Suprapubic skin (tissue), 4 donors: ENCODE data around the gene HEPACAM2. TPM values are rescaled to one million over a fixed set of nuclear protein-coding genes. Genes with fewer than 3 reads are reported as not detected.

Experiments used
- DNase-seq, 2 donors: peaks; one replicate each; pipeline ENCODE4 v3.0.0-alpha.2; 2019; ENCODE audit warnings: low spot score in 2 of 2
- H3K27ac ChIP-seq: fragments of 200-600 bp; sonication (generic); one replicate; pipeline ENCODE4 v1.5.1; 2019
- H3K27me3 ChIP-seq: fragments of 200-600 bp; sonication (generic); one replicate; pipeline ENCODE4 v1.5.1; 2019
- H3K36me3 ChIP-seq: fragments of 200-600 bp; sonication (generic); one replicate; pipeline ENCODE4 v1.5.1; 2019
- H3K4me1 ChIP-seq: fragments of 200-600 bp; sonication (generic); one replicate; pipeline ENCODE4 v1.5.1; 2019
- H3K4me3 ChIP-seq: fragments of 200-600 bp; sonication (generic); one replicate; pipeline ENCODE4 v1.5.1; 2019; ENCODE audit warnings: mild to moderate bottlenecking
- H3K9me3 ChIP-seq: fragments of 200-600 bp; sonication (generic); one replicate; pipeline ENCODE4 v1.5.1; 2019
- EP300 ChIP-seq: sonication (generic); formaldehyde crosslinking; IDR thresholded peaks from one replicate; pipeline ENCODE4 v1.6.1; 2017; ENCODE audit warnings: antibody characterized with exemption
- POLR2A ChIP-seq, 2 donors: fragments of 450-650 bp; IDR thresholded peaks; one replicate each; pipeline ENCODE4 v1.6.1; 2017; ENCODE audit warnings: antibody characterized with exemption in 2 of 2, mild to moderate bottlenecking in 2 of 2, moderate library complexity in 2 of 2
- POLR2AphosphoS5 ChIP-seq, 3 donors: sonication (generic); formaldehyde crosslinking; IDR thresholded peaks; one replicate each; pipeline ENCODE4 v1.6.1; 2017; ENCODE audit warnings: antibody characterized with exemption in 3 of 3
- WGBS: methylation state at CpG from one replicate; pipeline ENCODE4 v1.1.5; 2018; 5-methylcytosine and 5-hydroxymethylcytosine counted together
- total RNA-seq, 4 donors: library from RNA; depleted of rRNA; stranded (reverse); fragments of >200 nt; gene quantifications; one replicate each; pipeline ENCODE4 v1.1.0, GENCODE V29; 2016
- TF ChIP-seq, protein P1 (sequence below), 2 donors: fragments of 200-600 bp in 1 of 2; fragments of 450-650 bp in 1 of 2; sonication (generic) in 1 of 2; IDR thresholded peaks; one replicate each; pipeline ENCODE4 v1.5.1; 2016 to 2019; ENCODE audit warnings: antibody characterized with exemption in 2 of 2, mild to moderate bottlenecking in 1 of 2, moderate library complexity in 1 of 2

HEPACAM2 gene
- total RNA-seq, 4 donors from 2014 or later, result 0.25 TPM; not detected in 3

- Histone ChIP-seq H3K4me3 (no peak overlapping the region), H3K36me3 (no peaks in the 10 kb centered on the region), H3K27me3 (no peaks in the 10 kb centered on the region), H3K4me1 (no peaks in the 10 kb centered on the region), H3K27ac (no peak overlapping the region), H3K9me3 (no peaks in the 10 kb centered on the region)
- TF ChIP-seq POLR2A (IDR thresholded peaks at IDR 0.05) (no peak), POLR2AphosphoS5 (IDR thresholded peaks at IDR 0.05) (no peak)
- no peak for DNase-seq
- 65% methylated on average over 1 of the region's 1 CpG for WGBS
These were observed 6.4 kb downstream of the HEPACAM2 start for GRCh38 chr7:93219868-93220267.

- H3K27ac ChIP-seq, result no peak overlapping the region
- no peaks in the 10 kb centered on the region for H3K9me3 ChIP-seq
- no peak overlapping the region for H3K4me3 ChIP-seq
- no peaks in the 10 kb centered on the region for H3K36me3 ChIP-seq
- WGBS, result 78% methylated on average over 10 of the region's 10 CpGs
- no peaks in the 10 kb centered on the region for H3K27me3 ChIP-seq
- no peaks in the 10 kb centered on the region for H3K4me1 ChIP-seq
- TF ChIP-seq, protein P1, sequence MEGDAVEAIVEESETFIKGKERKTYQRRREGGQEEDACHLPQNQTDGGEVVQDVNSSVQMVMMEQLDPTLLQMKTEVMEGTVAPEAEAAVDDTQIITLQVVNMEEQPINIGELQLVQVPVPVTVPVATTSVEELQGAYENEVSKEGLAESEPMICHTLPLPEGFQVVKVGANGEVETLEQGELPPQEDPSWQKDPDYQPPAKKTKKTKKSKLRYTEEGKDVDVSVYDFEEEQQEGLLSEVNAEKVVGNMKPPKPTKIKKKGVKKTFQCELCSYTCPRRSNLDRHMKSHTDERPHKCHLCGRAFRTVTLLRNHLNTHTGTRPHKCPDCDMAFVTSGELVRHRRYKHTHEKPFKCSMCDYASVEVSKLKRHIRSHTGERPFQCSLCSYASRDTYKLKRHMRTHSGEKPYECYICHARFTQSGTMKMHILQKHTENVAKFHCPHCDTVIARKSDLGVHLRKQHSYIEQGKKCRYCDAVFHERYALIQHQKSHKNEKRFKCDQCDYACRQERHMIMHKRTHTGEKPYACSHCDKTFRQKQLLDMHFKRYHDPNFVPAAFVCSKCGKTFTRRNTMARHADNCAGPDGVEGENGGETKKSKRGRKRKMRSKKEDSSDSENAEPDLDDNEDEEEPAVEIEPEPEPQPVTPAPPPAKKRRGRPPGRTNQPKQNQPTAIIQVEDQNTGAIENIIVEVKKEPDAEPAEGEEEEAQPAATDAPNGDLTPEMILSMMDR (IDR thresholded peaks at IDR 0.05), result no peak
- TF ChIP-seq POLR2A (IDR thresholded peaks at IDR 0.05) (no peak), EP300 (no peak), POLR2AphosphoS5 (IDR thresholded peaks at IDR 0.05) (no peak)
- DNase-seq, result no peak
These were observed 7.1 kb downstream of the HEPACAM2 start for GRCh38 chr7:93218997-93219827.

GRCh38 chr7:93212881-93213280 is 13.4 kb downstream of the HEPACAM2 start:
- TF ChIP-seq EP300 (no peak), POLR2A (IDR thresholded peaks at IDR 0.05) (no peak), POLR2AphosphoS5 (IDR thresholded peaks at IDR 0.05) (no peak)
- TF ChIP-seq, protein P1 (IDR thresholded peaks at IDR 0.05), result no peak
- WGBS, result 24% methylated on average over 1 of the region's 1 CpG
- Histone ChIP-seq H3K9me3 (no peaks in the 10 kb centered on the region), H3K4me3 (no peak overlapping the region), H3K4me1 (no peaks in the 10 kb centered on the region), H3K36me3 (no peaks in the 10 kb centered on the region), H3K27ac (no peak overlapping the region), H3K27me3 (no peaks in the 10 kb centered on the region)
- DNase-seq, result no peak

- 77% methylated on average over 5 of the region's 5 CpGs for WGBS
- no peak for DNase-seq
These were observed 14.9 kb downstream of the HEPACAM2 start for GRCh38 chr7:93211228-93211818.

DNA sequence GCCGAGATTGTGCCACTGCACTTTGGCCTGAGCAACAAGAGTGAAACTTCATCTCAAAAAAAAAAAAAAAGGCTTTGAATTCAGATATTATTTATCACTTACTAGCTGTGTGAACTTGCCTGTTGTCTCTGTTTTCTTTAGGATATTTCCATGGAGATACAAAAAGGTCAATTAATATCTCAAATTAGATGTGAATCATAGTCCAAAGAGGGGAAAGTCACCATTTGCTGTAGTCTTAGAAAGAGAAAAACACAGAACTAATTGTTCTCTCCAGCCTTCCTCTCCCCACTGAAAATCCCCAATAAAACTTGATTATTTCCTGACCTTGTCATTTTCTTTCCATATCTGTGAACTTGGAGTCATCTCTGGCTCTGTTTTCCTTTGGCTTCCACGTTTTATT is 21.2 kb downstream of the HEPACAM2 start:
- Histone ChIP-seq H3K27me3 (no peaks in the 10 kb centered on the region), H3K9me3 (no peaks in the 10 kb centered on the region), H3K4me3 (no peak overlapping the region), H3K27ac (no peak overlapping the region), H3K4me1 (no peaks in the 10 kb centered on the region), H3K36me3 (no peaks in the 10 kb centered on the region)
- 57% methylated on average over 2 of the region's 2 CpGs for WGBS
- DNase-seq, result no peak
- no peak for TF ChIP-seq POLR2A (IDR thresholded peaks at IDR 0.05)
- TF ChIP-seq, protein P1 (IDR thresholded peaks at IDR 0.05), result no peak
- no peak for TF ChIP-seq EP300
- no peak for TF ChIP-seq POLR2AphosphoS5 (IDR thresholded peaks at IDR 0.05)

More at GRCh38 chr7:93211228-93211818, 14.9 kb downstream of the HEPACAM2 start:
- Histone ChIP-seq H3K4me3 (no peak overlapping the region), H3K36me3 (no peaks in the 10 kb centered on the region), H3K9me3 (no peaks in the 10 kb centered on the region), H3K4me1 (no peaks in the 10 kb centered on the region), H3K27me3 (no peaks in the 10 kb centered on the region), H3K27ac (no peak overlapping the region)
- TF ChIP-seq EP300 (no peak), POLR2A (IDR thresholded peaks at IDR 0.05) (no peak), POLR2AphosphoS5 (IDR thresholded peaks at IDR 0.05) (no peak)
- TF ChIP-seq, protein P1 (IDR thresholded peaks at IDR 0.05), result no peak
